SU-DHL-6 (cell line): ENCODE results near the gene NR1I3.

Source experiments
- H2AFZ ChIP-seq: fragments of 200-600 bp; sonication (generic); 2 replicates; pipeline ENCODE4 v1.6.1; 2014; ENCODE audit warnings: low read depth, mild to moderate bottlenecking, moderate library complexity, mixed read lengths, antibody characterized with exemption, low read length; ENCODE audit not compliant: severe bottlenecking
- H3F3A ChIP-seq: fragments of 200-600 bp; shearing (Covaris generic); 2 replicates; pipeline ENCODE4 v1.6.0; 2016; ENCODE audit warnings: antibody characterized with exemption, mild to moderate bottlenecking; ENCODE audit not compliant: insufficient read depth
- H3K27ac ChIP-seq: fragments of 200-600 bp; sonication (generic); 2 replicates; pipeline ENCODE4 v1.5.1; 2016; ENCODE audit warnings: low read depth, mild to moderate bottlenecking, low read length, moderate library complexity, mixed read lengths
- H3K27me3 ChIP-seq: fragments of 200-600 bp; sonication (generic), shearing (Covaris generic); 2 replicates; pipeline ENCODE4 v1.6.0; 2014; ENCODE audit warnings: mild to moderate bottlenecking, low read length
- H3K36me3 ChIP-seq: fragments of 200-600 bp; sonication (generic); 2 replicates; pipeline ENCODE4 v1.6.1; 2014; ENCODE audit warnings: mild to moderate bottlenecking, low read length, mixed read lengths
- H3K4me2 ChIP-seq: fragments of 300-600, 200-600 bp; shearing (Covaris generic), sonication (generic); 2 replicates; pipeline ENCODE4 v1.6.0; 2014; ENCODE audit warnings: low read length, low read depth, mild to moderate bottlenecking; ENCODE audit not compliant: poor library complexity, severe bottlenecking
- H3K4me3 ChIP-seq: fragments of 200-600 bp; sonication (generic); 2 replicates; pipeline ENCODE4 v1.5.1; 2014; ENCODE audit warnings: antibody characterized with exemption, low read length, mild to moderate bottlenecking, mixed read lengths; ENCODE audit not compliant: insufficient read depth, poor library complexity, severe bottlenecking
- H3K79me2 ChIP-seq: fragments of 200-600 bp; sonication (generic); 2 replicates; pipeline ENCODE4 v1.6.1; 2014; ENCODE audit warnings: mild to moderate bottlenecking, low read length, moderate library complexity; ENCODE audit not compliant: insufficient read depth
- H3K9ac ChIP-seq: fragments of 200-600 bp; sonication (generic); 2 replicates; pipeline ENCODE4 v1.7.0; 2014; ENCODE audit warnings: mild to moderate bottlenecking, low read length
- H3K9me2 ChIP-seq: fragments of 200-600 bp; sonication (generic); replicated peaks from 2 replicates; pipeline ENCODE4 v1.6.1; 2014; ENCODE audit warnings: low read length; ENCODE audit not compliant: insufficient read depth
- H3K9me3 ChIP-seq: fragments of 200-600 bp; sonication (generic); 2 replicates; pipeline ENCODE4 v1.6.1; 2014; ENCODE audit warnings: low read length, mixed read lengths; ENCODE audit not compliant: insufficient read depth
- H4K20me1 ChIP-seq: fragments of 200-600 bp; sonication (generic); 2 replicates; pipeline ENCODE4 v1.6.1; 2014; ENCODE audit warnings: low read depth, mild to moderate bottlenecking, antibody characterized with exemption, low read length, moderate library complexity, mixed read lengths
- EZH2phosphoT487 ChIP-seq: fragments of 200-600 bp; sonication (generic), shearing (Covaris generic); conservative IDR thresholded peaks from 2 replicates; pipeline ENCODE4 v1.6.1; 2018; ENCODE audit warnings: mild to moderate bottlenecking, antibody characterized with exemption, low read length, moderate library complexity, mixed read lengths
- TF ChIP-seq, protein P1 (sequence below): fragments of 200-600 bp; sonication (generic); IDR thresholded peaks from one replicate; pipeline ENCODE4 v1.5.1; 2017; ENCODE audit warnings: antibody characterized with exemption, mild to moderate bottlenecking, low read length, moderate library complexity; ENCODE audit not compliant: insufficient read depth, poor library complexity, severe bottlenecking

Gene NR1I3

GRCh38 chr1:161235957-161236775 is 1.8 kb downstream of the NR1I3 start:
- Histone ChIP-seq H3F3A (no peaks in the 10 kb centered on the region), H3K27me3 (no peaks in the 10 kb centered on the region), H3K4me2 (no peak overlapping the region), H2AFZ (no peak overlapping the region), H3K79me2 (no peaks in the 10 kb centered on the region), H4K20me1 (no peaks in the 10 kb centered on the region), H3K36me3 (no peaks in the 10 kb centered on the region), H3K9ac (no peak overlapping the region), H3K27ac (no peak overlapping the region), H3K9me2 (no peaks in the 10 kb centered on the region), H3K9me3 (no peaks in the 10 kb centered on the region), H3K4me3 (no peak overlapping the region)
- TF ChIP-seq, protein P1, sequence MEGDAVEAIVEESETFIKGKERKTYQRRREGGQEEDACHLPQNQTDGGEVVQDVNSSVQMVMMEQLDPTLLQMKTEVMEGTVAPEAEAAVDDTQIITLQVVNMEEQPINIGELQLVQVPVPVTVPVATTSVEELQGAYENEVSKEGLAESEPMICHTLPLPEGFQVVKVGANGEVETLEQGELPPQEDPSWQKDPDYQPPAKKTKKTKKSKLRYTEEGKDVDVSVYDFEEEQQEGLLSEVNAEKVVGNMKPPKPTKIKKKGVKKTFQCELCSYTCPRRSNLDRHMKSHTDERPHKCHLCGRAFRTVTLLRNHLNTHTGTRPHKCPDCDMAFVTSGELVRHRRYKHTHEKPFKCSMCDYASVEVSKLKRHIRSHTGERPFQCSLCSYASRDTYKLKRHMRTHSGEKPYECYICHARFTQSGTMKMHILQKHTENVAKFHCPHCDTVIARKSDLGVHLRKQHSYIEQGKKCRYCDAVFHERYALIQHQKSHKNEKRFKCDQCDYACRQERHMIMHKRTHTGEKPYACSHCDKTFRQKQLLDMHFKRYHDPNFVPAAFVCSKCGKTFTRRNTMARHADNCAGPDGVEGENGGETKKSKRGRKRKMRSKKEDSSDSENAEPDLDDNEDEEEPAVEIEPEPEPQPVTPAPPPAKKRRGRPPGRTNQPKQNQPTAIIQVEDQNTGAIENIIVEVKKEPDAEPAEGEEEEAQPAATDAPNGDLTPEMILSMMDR, result no peak
- no peak for TF ChIP-seq EZH2phosphoT487

GRCh38 chr1:161233102-161233501 is 4.9 kb downstream of the NR1I3 start:
- Histone ChIP-seq H3K9ac (no peak overlapping the region), H3K27me3 (no peaks in the 10 kb centered on the region), H3K79me2 (no peaks in the 10 kb centered on the region), H3K9me2 (no peaks in the 10 kb centered on the region), H3K4me3 (no peak overlapping the region), H3K36me3 (no peaks in the 10 kb centered on the region), H4K20me1 (no peaks in the 10 kb centered on the region), H3K4me2 (no peak overlapping the region), H3K27ac (no peak overlapping the region), H3K9me3 (no peaks in the 10 kb centered on the region), H2AFZ (no peak overlapping the region), H3F3A (no peaks in the 10 kb centered on the region)
- TF ChIP-seq, protein P1, result no peak
- TF ChIP-seq EZH2phosphoT487, result no peak

- H3K36me3 ChIP-seq, result no peaks in the 10 kb centered on the region
- H3K4me2 ChIP-seq, result no peak overlapping the region
- H3K9me2 ChIP-seq, result no peaks in the 10 kb centered on the region
- H3K4me3 ChIP-seq, result no peak overlapping the region
- TF ChIP-seq EZH2phosphoT487, result no peak
- TF ChIP-seq, protein P1, result no peak
- H3K79me2 ChIP-seq, result no peaks in the 10 kb centered on the region
- H3K27me3 ChIP-seq, result no peaks in the 10 kb centered on the region
- H2AFZ ChIP-seq, result no peak overlapping the region
- no peaks in the 10 kb centered on the region for H3K9me3 ChIP-seq
- no peaks in the 10 kb centered on the region for H3F3A ChIP-seq
- no peak overlapping the region for H3K27ac ChIP-seq
- H4K20me1 ChIP-seq, result no peaks in the 10 kb centered on the region
- no peak overlapping the region for H3K9ac ChIP-seq
These were observed 7.2 kb downstream of the NR1I3 start for GRCh38 chr1:161230762-161231161.
